Neural cell (in vitro differentiated cells): ENCODE results near the gene CD164. TPM values are rescaled to one million over a fixed set of nuclear protein-coding genes. Genes with fewer than 3 reads are reported as not detected.

Experiments
- H2AFZ ChIP-seq: fragments of 200-600, 300-800 bp; sonication (generic), shearing (Covaris generic); 2 replicates; pipeline ENCODE4 v1.6.0; 2014; ENCODE audit warnings: low read depth, mild to moderate bottlenecking, antibody characterized with exemption, low read length, moderate library complexity
- H3F3A ChIP-seq: fragments of 200-600 bp; shearing (Covaris generic); 2 replicates; pipeline ENCODE4 v1.6.1; 2016; ENCODE audit warnings: mild to moderate bottlenecking, moderate library complexity, mixed read lengths, antibody characterized with exemption, low read length; ENCODE audit not compliant: insufficient read depth, poor library complexity, severe bottlenecking
- H3K27ac ChIP-seq: fragments of 200-600, 300-800 bp; sonication (generic), shearing (Covaris generic); 2 replicates; pipeline ENCODE4 v1.5.1; 2014; ENCODE audit warnings: mild to moderate bottlenecking, low read length, moderate library complexity
- H3K27me3 ChIP-seq: fragments of 300-800, 200-600 bp; sonication (generic), shearing (Covaris generic); 2 replicates; pipeline ENCODE4 v1.6.0; 2014; ENCODE audit warnings: mild to moderate bottlenecking, low read depth, low read length, moderate library complexity; ENCODE audit not compliant: insufficient read depth
- H3K36me3 ChIP-seq: fragments of 300-800, 200-600 bp; sonication (generic), shearing (Covaris generic); 2 replicates; pipeline ENCODE4 v1.5.1; 2014; ENCODE audit warnings: mild to moderate bottlenecking, antibody characterized with exemption, low read length, moderate library complexity; ENCODE audit not compliant: insufficient read depth
- H3K4me2 ChIP-seq: fragments of 300-800, 200-600 bp; sonication (generic), shearing (Covaris generic); 2 replicates; pipeline ENCODE4 v1.6.0; 2014; ENCODE audit warnings: mild to moderate bottlenecking, low read length
- H3K4me3 ChIP-seq: fragments of 300-800, 200-600 bp; sonication (generic), shearing (Covaris generic); 2 replicates; pipeline ENCODE4 v1.5.1; 2014; ENCODE audit warnings: mild to moderate bottlenecking, low read length, moderate library complexity
- H3K79me2 ChIP-seq: fragments of 200-600 bp; shearing (Covaris generic); replicated peaks from 2 replicates; pipeline ENCODE4 v1.6.0; 2014; ENCODE audit warnings: mild to moderate bottlenecking, low read length, moderate library complexity; ENCODE audit not compliant: insufficient read depth
- H3K9ac ChIP-seq: fragments of 300-800, 200-600 bp; sonication (generic), shearing (Covaris generic); 2 replicates; pipeline ENCODE4 v1.6.1; 2016; ENCODE audit warnings: mild to moderate bottlenecking, low read length, mixed read lengths
- H3K9me2 ChIP-seq: fragments of 200-600 bp; shearing (Covaris generic); 2 replicates; pipeline ENCODE4 v1.6.1; 2016; ENCODE audit warnings: mild to moderate bottlenecking, low read length, mixed read lengths; ENCODE audit not compliant: insufficient read depth
- H3K9me3 ChIP-seq: fragments of 200-600, 300-800 bp; sonication (generic), shearing (Covaris generic); 2 replicates; pipeline ENCODE4 v1.6.1; 2016; ENCODE audit warnings: mild to moderate bottlenecking, mixed run types, low read length, moderate library complexity, mixed read lengths
- H4K20me1 ChIP-seq: fragments of 200-600 bp; shearing (Covaris generic); 2 replicates; pipeline ENCODE4 v1.6.1; 2016; ENCODE audit warnings: mild to moderate bottlenecking, mixed run types; ENCODE audit not compliant: insufficient read depth
- CTCF ChIP-seq: fragments of 450-650 bp; IDR thresholded peaks from 2 replicates; pipeline ENCODE4 v1.5.1; 2014; ENCODE audit warnings: antibody characterized with exemption, mild to moderate bottlenecking, moderate library complexity; ENCODE audit not compliant: poor library complexity, severe bottlenecking
- EP300 ChIP-seq: fragments of 450-650 bp; conservative IDR thresholded peaks from 2 replicates; pipeline ENCODE4 v1.6.1; 2014; ENCODE audit warnings: antibody characterized with exemption, mild to moderate bottlenecking, moderate library complexity; ENCODE audit not compliant: poor library complexity, severe bottlenecking
- EZH2 ChIP-seq: fragments of 200-600, 300-800 bp; shearing (Covaris generic), sonication (generic); IDR thresholded peaks from 2 replicates; pipeline ENCODE4 v1.6.1; 2014; ENCODE audit warnings: antibody characterized with exemption, low read length, borderline replicate concordance, mild to moderate bottlenecking; ENCODE audit not compliant: insufficient read depth, poor library complexity, severe bottlenecking
- MXI1 ChIP-seq: fragments of 450-650 bp; conservative IDR thresholded peaks from 2 replicates; pipeline ENCODE4 v1.6.1; 2014; ENCODE audit warnings: antibody characterized with exemption, mild to moderate bottlenecking; ENCODE audit not compliant: poor library complexity, severe bottlenecking
- POLR2AphosphoS5 ChIP-seq: IDR thresholded peaks from 2 replicates; pipeline ENCODE4 v1.6.1; 2012
- RAD21 ChIP-seq: fragments of 450-650 bp; conservative IDR thresholded peaks from 2 replicates; pipeline ENCODE4 v1.6.1; 2014; ENCODE audit warnings: antibody characterized with exemption, mild to moderate bottlenecking, moderate library complexity
- REST ChIP-seq: IDR thresholded peaks from 2 replicates; pipeline ENCODE4 v1.6.1; 2012; ENCODE audit warnings: borderline replicate concordance
- SMC3 ChIP-seq: fragments of 450-650 bp; conservative IDR thresholded peaks from 2 replicates; pipeline ENCODE4 v1.6.1; 2014; ENCODE audit warnings: antibody characterized with exemption, mild to moderate bottlenecking, moderate library complexity; ENCODE audit not compliant: poor library complexity
- TAF1 ChIP-seq: IDR thresholded peaks from 2 replicates; pipeline ENCODE4 v1.6.1; 2012; ENCODE audit warnings: low read depth
- polyA plus RNA-seq: library from polyadenylated mRNA; depleted of rRNA; stranded (reverse); fragments of >200 nt; gene quantifications from 2 replicates; pipeline ENCODE4 v1.2.3, GENCODE V29; 2014

CD164 gene
- polyA plus RNA-seq, 1 donor from 2014 or later, result 42.6 TPM

GRCh38 chr6:109358204-109358603 is 24.1 kb downstream of the CD164 start:
- Histone ChIP-seq H3K27ac (no peak overlapping the region), H3K79me2 (no peaks in the 10 kb centered on the region), H3K9me2 (no peaks in the 10 kb centered on the region), H3K4me3 (no peak overlapping the region), H3K4me2 (no peak overlapping the region), H2AFZ (no peak overlapping the region), H3K27me3 (no peaks in the 10 kb centered on the region), H3K36me3 (no peaks in the 10 kb centered on the region), H3K9me3 (no peaks in the 10 kb centered on the region), H4K20me1 (no peaks in the 10 kb centered on the region), H3F3A (no peaks in the 10 kb centered on the region), H3K9ac (no peak overlapping the region)
- TF ChIP-seq EP300, result no peak
- TF ChIP-seq CTCF, result no peak
- no peak for TF ChIP-seq RAD21
- no peak for TF ChIP-seq MXI1
- no peak for TF ChIP-seq POLR2AphosphoS5
- no peak for TF ChIP-seq EZH2
- TF ChIP-seq TAF1, result no peak
- no peak for TF ChIP-seq REST
- no peak for TF ChIP-seq SMC3

GRCh38 chr6:109356237-109356636 is 26.0 kb downstream of the CD164 start:
- TF ChIP-seq CTCF, result no peak
- TF ChIP-seq POLR2AphosphoS5, result no peak
- TF ChIP-seq MXI1, result no peak
- TF ChIP-seq SMC3, result no peak
- TF ChIP-seq EP300, result no peak
- no peak for TF ChIP-seq TAF1
- no peak for TF ChIP-seq EZH2
- H3K4me2 ChIP-seq, result no peak overlapping the region
- no peaks in the 10 kb centered on the region for H3F3A ChIP-seq
- no peaks in the 10 kb centered on the region for H3K9me3 ChIP-seq
- no peak overlapping the region for H3K27ac ChIP-seq
- no peaks in the 10 kb centered on the region for H3K9me2 ChIP-seq
- no peak overlapping the region for H3K9ac ChIP-seq
- H3K79me2 ChIP-seq, result no peaks in the 10 kb centered on the region
- H3K36me3 ChIP-seq, result no peaks in the 10 kb centered on the region
- H3K27me3 ChIP-seq, result no peaks in the 10 kb centered on the region
- H3K4me3 ChIP-seq, result no peak overlapping the region
- H2AFZ ChIP-seq, result no peak overlapping the region
- H4K20me1 ChIP-seq, result no peaks in the 10 kb centered on the region
